Measurements from ENCODE around the gene GSTO1.

Gene GSTO1

GRCh38 chr10:104307576-104308438 is 53.1 kb downstream of the GSTO1 start:
- DNase-seq: no peak

- DNase-seq: no peak
Observed at GRCh38 chr10:104308439-104308903, 53.8 kb downstream of the GSTO1 start.

GRCh38 chr10:104309980-104310978 is 55.6 kb downstream of the GSTO1 start:
- no peak for DNase-seq

GRCh38 chr10:104311184-104311720 is 56.6 kb downstream of the GSTO1 start:
- no peak for DNase-seq

GRCh38 chr10:104314591-104315485 is 60.1 kb downstream of the GSTO1 start:
- no peak for DNase-seq

- no peak for DNase-seq
Observed at GRCh38 chr10:104315486-104315921, 60.8 kb downstream of the GSTO1 start.

GRCh38 chr10:104316321-104317099 is 61.8 kb downstream of the GSTO1 start:
- no peak for DNase-seq

All from cerebellar nuclear complex (tissue), 1 donor.